H1 (cell line): ENCODE measurements around the gene NEK11. TPM values are rescaled to one million over a fixed set of nuclear protein-coding genes. Genes with fewer than 3 reads are reported as not detected.

Experiments
- CTCF ChIA-PET: fragments of 300-600 bp; sonication (Branson Sonifier 250); formaldehyde crosslinking; loops from one replicate; lab custom pipeline; 2021; ENCODE audit not compliant: partially characterized antibody; lab: Charles Lee
- POLR2A ChIA-PET: fragments of 300-600 bp; sonication (Branson Sonifier 250); formaldehyde crosslinking; loops from one replicate; lab custom pipeline; 2021; ENCODE audit warnings: inconsistent platforms; ENCODE audit not compliant: partially characterized antibody; lab: Charles Lee
- DNase-seq, 2 experiments: peaks; one replicate each; pipeline versions ENCODE4 v3.0.0 to v3.0.0-alpha.2; 2010 to 2022; ENCODE audit warnings: low spot score in 2 of 2, low read depth in 1 of 2, mixed read lengths in 1 of 2
- FAIRE-seq: peaks from 2 replicates; lab custom pipeline; 2011; peaks lifted over from hg19 to GRCh38; lab: Jason Lieb, UNC
- H2AFZ ChIP-seq: 2 replicates; pipeline ENCODE4 v1.8.1; 2012; ENCODE audit warnings: low read length, inconsistent platforms
- H2AK5ac ChIP-seq: 2 replicates; pipeline ENCODE4 v1.6.1; 2013; ENCODE audit warnings: low read depth, low read length
- H2BK120ac ChIP-seq: replicated peaks from 2 replicates; pipeline ENCODE3; 2013; ENCODE audit warnings: low read depth, low read length, inconsistent platforms
- H2BK12ac ChIP-seq: 2 replicates; pipeline ENCODE4 v1.6.1; 2013; ENCODE audit warnings: low read depth, low read length
- H2BK15ac ChIP-seq: 2 replicates; pipeline ENCODE4 v1.6.1; 2013; ENCODE audit warnings: low read length
- H2BK20ac ChIP-seq: 2 replicates; pipeline ENCODE4 v1.6.1; 2013; ENCODE audit warnings: low read length
- H2BK5ac ChIP-seq: 2 replicates; pipeline ENCODE4 v1.6.1; 2013; ENCODE audit warnings: low read depth, low read length
- H3K14ac ChIP-seq: 2 replicates; pipeline ENCODE4 v1.6.1; 2013; ENCODE audit warnings: inconsistent platforms; ENCODE audit not compliant: insufficient read length
- H3K18ac ChIP-seq: 2 replicates; pipeline ENCODE4 v1.6.1; 2013; ENCODE audit warnings: low read length; ENCODE audit errors: extremely low read depth
- H3K23ac ChIP-seq: 2 replicates; pipeline ENCODE4 v1.6.1; 2013; ENCODE audit warnings: inconsistent platforms; ENCODE audit not compliant: insufficient read length
- H3K23me2 ChIP-seq: 2 replicates; pipeline ENCODE4 v1.6.1; 2013; ENCODE audit warnings: low read depth, low read length
- H3K27ac ChIP-seq: 2 replicates; pipeline ENCODE4 v1.6.1; 2011; ENCODE audit warnings: low read depth, low read length, inconsistent platforms
- H3K27me3 ChIP-seq, 4 experiments: replicated peaks in 1 of 4; 1 replicate in 1 of 4; 2 replicates in 3 of 4; pipeline versions ENCODE4 v1.6.1 to v1.8.1; 2011 to 2013; ENCODE audit warnings: low read length in 3 of 4, mild to moderate bottlenecking in 3 of 4, inconsistent platforms in 2 of 4, mixed read lengths in 2 of 4, moderate library complexity in 1 of 4; ENCODE audit not compliant: control insufficient read depth in 3 of 4, insufficient read depth in 3 of 4; ENCODE audit errors: extremely low read depth in 1 of 4
- H3K36me3 ChIP-seq, 4 experiments: 2 replicates each; pipeline versions ENCODE4 v1.6.1 to v1.8.1; 2011 to 2013; ENCODE audit warnings: mild to moderate bottlenecking in 4 of 4, low read length in 3 of 4, moderate library complexity in 2 of 4, control low read depth in 1 of 4, inconsistent platforms in 1 of 4; ENCODE audit not compliant: insufficient read depth in 4 of 4, control insufficient read depth in 2 of 4
- H3K4ac ChIP-seq: replicated peaks from 2 replicates; pipeline ENCODE3; 2013; ENCODE audit warnings: low read length, low read depth, mixed read lengths, inconsistent platforms; ENCODE audit not compliant: insufficient read length
- H3K4me1 ChIP-seq, 4 experiments: replicated peaks in 1 of 4; 1 replicate in 1 of 4; 2 replicates in 3 of 4; pipeline versions ENCODE4 v1.6.1 to v1.8.1; 2011 to 2013; ENCODE audit warnings: low read length in 3 of 4, inconsistent platforms in 2 of 4, mixed read lengths in 1 of 4; ENCODE audit not compliant: insufficient read depth in 4 of 4, control insufficient read depth in 3 of 4
- H3K4me2 ChIP-seq, 2 experiments: 2 replicates each; pipeline versions ENCODE4 v1.6.1 to v1.8.1; 2011 to 2013; ENCODE audit warnings: low read depth in 2 of 2, low read length in 2 of 2, control low read depth in 1 of 2, inconsistent platforms in 1 of 2, mild to moderate bottlenecking in 1 of 2; ENCODE audit not compliant: insufficient read depth in 1 of 2
- H3K4me3 ChIP-seq, 4 experiments: fragments of 200-600, 300-600 bp in 1 of 4; sonication (generic), shearing (Covaris generic), sonication (Bioruptor Twin) in 1 of 4; 2 replicates each; pipeline versions ENCODE4 v1.5.1 to v1.8.1; 2011 to 2016; ENCODE audit warnings: low read length in 4 of 4, low read depth in 3 of 4, control low read depth in 2 of 4, inconsistent platforms in 2 of 4, mild to moderate bottlenecking in 2 of 4, mixed read lengths in 1 of 4, moderate library complexity in 1 of 4; ENCODE audit not compliant: insufficient read depth in 2 of 4; ENCODE audit errors: extremely low read depth in 1 of 4
- H3K56ac ChIP-seq: replicated peaks from 2 replicates; pipeline ENCODE3; 2013; ENCODE audit warnings: low read depth, mild to moderate bottlenecking, mixed read lengths, low read length, inconsistent platforms; ENCODE audit not compliant: insufficient read length
- H3K79me1 ChIP-seq: 2 replicates; pipeline ENCODE4 v1.6.1; 2013; ENCODE audit warnings: low read depth, low read length, control low read depth
- H3K79me2 ChIP-seq, 2 experiments: 2 replicates each; pipeline versions ENCODE4 v1.6.1 to v1.8.1; 2012 to 2013; ENCODE audit warnings: low read length in 2 of 2, mild to moderate bottlenecking in 2 of 2, inconsistent platforms in 1 of 2; ENCODE audit not compliant: insufficient read depth in 2 of 2, control insufficient read depth in 1 of 2
- H3K9ac ChIP-seq, 4 experiments: replicated peaks in 1 of 4; 1 replicate in 1 of 4; 2 replicates in 3 of 4; pipeline versions ENCODE4 v1.6.1 to v1.8.1; 2011 to 2013; ENCODE audit warnings: low read depth in 3 of 4, low read length in 3 of 4, control low read depth in 2 of 4, mild to moderate bottlenecking in 2 of 4, moderate library complexity in 2 of 4, inconsistent platforms in 1 of 4; ENCODE audit errors: extremely low read depth in 1 of 4
- H3K9me3 ChIP-seq, 2 experiments: 2 replicates each; pipeline versions ENCODE4 v1.6.1 to v1.8.1; 2012 to 2013; ENCODE audit warnings: mild to moderate bottlenecking in 2 of 2, moderate library complexity in 2 of 2, control low read depth in 1 of 2, inconsistent platforms in 1 of 2, low read depth in 1 of 2, low read length in 1 of 2, mixed read lengths in 1 of 2; ENCODE audit not compliant: insufficient read depth in 2 of 2
- H4K20me1 ChIP-seq, 2 experiments: replicated peaks in 1 of 2; 2 replicates each; pipeline versions ENCODE3 to v1.8.1; 2011 to 2013; ENCODE audit warnings: inconsistent platforms in 2 of 2, low read length in 2 of 2, mild to moderate bottlenecking in 1 of 2; ENCODE audit not compliant: insufficient read depth in 2 of 2, control insufficient read depth in 1 of 2
- H4K5ac ChIP-seq: 2 replicates; pipeline ENCODE4 v1.6.1; 2013; ENCODE audit warnings: low read length, low read depth, mixed read lengths, inconsistent platforms; ENCODE audit not compliant: insufficient read length
- H4K8ac ChIP-seq: 2 replicates; pipeline ENCODE4 v1.8.0; 2013; ENCODE audit warnings: mild to moderate bottlenecking, moderate library complexity, low read length, inconsistent platforms; ENCODE audit not compliant: insufficient read depth; ENCODE audit errors: extremely low read depth
- H4K91ac ChIP-seq: replicated peaks from 2 replicates; pipeline ENCODE3; 2013; ENCODE audit warnings: low read length, mixed read lengths, inconsistent platforms; ENCODE audit not compliant: insufficient read length
- ATF3 ChIP-seq: IDR thresholded peaks from 2 replicates; pipeline ENCODE4 v1.6.1; 2011; ENCODE audit warnings: low read depth, mild to moderate bottlenecking, low read length; ENCODE audit not compliant: insufficient read depth
- CBX5 ChIP-seq: fragments of 300-800, 300-1000 bp; sonication (generic); IDR thresholded peaks from 2 replicates; pipeline ENCODE4 v1.7.1; 2016; ENCODE audit warnings: antibody characterized with exemption, low read length, low read depth
- CBX8 ChIP-seq: fragments of 300-800, 300-1000 bp; sonication (generic); IDR thresholded peaks from 2 replicates; pipeline ENCODE4 v1.7.1; 2016; ENCODE audit warnings: low read depth, low read length, borderline replicate concordance
- KDM1A ChIP-seq: fragments of 200-600, 300-600 bp; sonication (generic); IDR thresholded peaks from 2 replicates; pipeline ENCODE4 v1.7.1; 2016; ENCODE audit warnings: mild to moderate bottlenecking, low read length, borderline replicate concordance
- RFX5 ChIP-seq: IDR thresholded peaks from 2 replicates; pipeline ENCODE4 v1.6.1; 2011; ENCODE audit warnings: low read depth, low read length, improper control_type of control experiment, borderline replicate concordance
- TCF12 ChIP-seq: IDR thresholded peaks from 2 replicates; pipeline ENCODE4 v1.6.1; 2011; ENCODE audit warnings: low read depth, mild to moderate bottlenecking, low read length
- WGBS, 2 experiments: shearing (Covaris generic) in 1 of 2; methylation state at CpG; one replicate each; pipeline versions ENCODE4 v1.1.6 to v1.1.7; 2013 to 2015; ENCODE audit warnings: low lambda C conversion rate in 2 of 2, mixed read lengths in 2 of 2, inconsistent platforms in 1 of 2, low coverage in 1 of 2, missing lambda C conversion rate in 1 of 2; ENCODE audit not compliant: insufficient replicate concordance in 2 of 2, insufficient coverage in 1 of 2, insufficient read length in 1 of 2; ENCODE audit errors: extremely low coverage in 1 of 2, missing lambda C conversion rate in 1 of 2; 5-methylcytosine and 5-hydroxymethylcytosine counted together
- polyA plus RNA-seq, 7 experiments: library from polyadenylated mRNA; depleted of rRNA in 3 of 7; stranded (reverse) in 5 of 7; unstranded in 2 of 7; fragments of >200 nt in 5 of 7; fragments of 200-250 nt in 2 of 7; gene quantifications; 1 replicate in 5 of 7; 2 replicates in 1 of 7; 4 replicates in 1 of 7; pipeline versions ENCODE4 v1.2.1 to v1.2.3, GENCODE V29; 2011 to 2013; ENCODE audit warnings: missing spikeins in 2 of 7, mixed read lengths in 2 of 7
- total RNA-seq: library from RNA; stranded (reverse); fragmentation: NEBNext Ultra II Directional; extraction: Animal tissue kit (Norgen Biotek cat#: 25700); gene quantifications from 2 replicates; pipeline ENCODE4 v1.2.1, GENCODE V29; 2021

NEK11 gene
- total and polyA plus RNA-seq, 2 of the 8 experiments (the other 6 are each of a cell fraction or from before 2014, with no cell fraction given), result 0.60 TPM; not detected in 1

- ChIA-PET CTCF (no interaction called here), POLR2A (interaction anchor here (0.8 kb wide), 1 partner anchor 9 kb away, joined by 3 read pairs; no protein-coding TSS in a partner anchor)
- H2AK5ac ChIP-seq, result no peak overlapping the region
- no peak overlapping the region for H3K14ac ChIP-seq
- DNase-seq (no peak), FAIRE-seq (no peak)
- no peak overlapping the region for H2BK5ac ChIP-seq
- no peaks in the 10 kb centered on the region for H3K79me2 ChIP-seq
- H4K91ac ChIP-seq, result no peak overlapping the region
- no peak overlapping the region for H4K5ac ChIP-seq
- no peak overlapping the region for H2AFZ ChIP-seq
- no peak overlapping the region for H2BK20ac ChIP-seq
- H3K23me2 ChIP-seq, result no peaks in the 10 kb centered on the region
- H3K27ac ChIP-seq, result no peak overlapping the region
- H4K8ac ChIP-seq, result no peak overlapping the region
- WGBS, 2 experiments, result 84% methylated on average over 3 of the region's 3 CpGs; no CpG with 5 or more reads in 1 of the 2 experiments
- no peak overlapping the region for H3K23ac ChIP-seq
- H3K4me3 ChIP-seq, result no peak overlapping the region
- H3K4me2 ChIP-seq, result no peak overlapping the region
- H4K20me1 ChIP-seq, result no peaks in the 10 kb centered on the region
- H3K9ac ChIP-seq, result no peak overlapping the region
- H3K4me1 ChIP-seq, result peaks cover 0 to 6% (median 1%) of the 10 kb centered on the region in 4 experiments; a peak in 6 of 7 replicates
- no peak overlapping the region for H2BK15ac ChIP-seq
- no peak overlapping the region for H3K18ac ChIP-seq
- no peaks in the 10 kb centered on the region for H3K9me3 ChIP-seq
- no peaks in the 10 kb centered on the region; a peak in 1 of 7 replicates for H3K27me3 ChIP-seq
- no peak overlapping the region for H2BK12ac ChIP-seq
- H3K79me1 ChIP-seq, result no peaks in the 10 kb centered on the region
- H3K4ac ChIP-seq, result no peak overlapping the region
- no peak overlapping the region for H3K56ac ChIP-seq
- no peaks in the 10 kb centered on the region for H3K36me3 ChIP-seq
- H2BK120ac ChIP-seq, result no peak overlapping the region
- TF ChIP-seq TCF12 (no peak), RFX5 (no peak), KDM1A (no peak), CBX5 (no peak), ATF3 (no peak), CBX8 (no peak)
Observed at GRCh38 chr3:131323014-131323413, 296.3 kb downstream of the NEK11 start.
